ENCODE data around the gene CCDC85B.
A peak's percentile ranks its signal among the peaks of the same experiment; 100 is the strongest.

The CCDC85B gene

DNA sequence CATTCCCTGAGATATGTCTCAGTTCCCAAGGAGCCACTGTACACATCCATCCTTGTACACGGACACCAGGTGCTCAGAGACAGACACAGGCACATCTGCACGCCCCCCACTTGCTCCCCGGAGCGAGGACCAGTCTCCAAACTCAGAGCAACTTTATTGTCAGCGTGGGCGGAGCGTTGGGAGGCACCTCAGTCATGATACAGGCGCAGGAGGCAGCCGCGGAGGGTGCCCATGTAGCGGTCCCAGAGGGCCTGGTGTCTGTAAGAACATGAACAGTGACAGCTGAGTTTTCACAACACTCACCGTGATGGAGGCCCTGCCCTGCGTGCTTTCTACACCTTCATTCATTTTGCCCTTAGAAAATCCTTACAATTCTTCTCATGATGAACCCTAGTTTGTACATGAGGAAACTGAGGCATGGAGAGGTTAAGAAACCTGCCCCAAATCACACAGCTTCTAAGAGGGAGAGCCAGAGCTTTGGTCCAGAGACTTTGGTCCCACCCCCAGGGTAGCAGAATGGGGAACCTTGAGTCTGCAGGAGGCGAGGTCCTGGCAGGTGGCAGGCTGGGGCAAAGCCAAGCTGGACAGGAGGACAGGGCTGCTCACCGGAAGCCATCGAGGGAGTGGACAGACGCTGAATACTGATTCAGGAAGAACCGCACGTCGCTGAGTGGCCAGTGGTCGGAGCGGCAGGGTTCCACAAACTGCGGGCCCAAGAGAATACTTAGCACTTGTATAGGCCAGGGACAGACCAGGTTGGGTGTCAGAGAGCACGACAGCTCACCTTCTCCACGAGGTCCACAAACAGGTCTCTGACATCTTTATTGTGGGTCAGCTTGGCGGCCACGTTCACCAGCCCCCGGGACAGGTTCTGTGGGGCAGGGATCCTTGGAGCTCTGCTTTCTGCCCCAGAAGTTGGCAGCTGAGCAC is 6.4 kb upstream of the CCDC85B start:
- intact Hi-C loops (cut with DNase I): loop anchor here (2.0 kb wide), 1 partner anchor 105 kb away; no protein-coding TSS in a partner anchor
- peak in 2 of 10 donors; percentile 45 to 56 for DNase-seq

DNA sequence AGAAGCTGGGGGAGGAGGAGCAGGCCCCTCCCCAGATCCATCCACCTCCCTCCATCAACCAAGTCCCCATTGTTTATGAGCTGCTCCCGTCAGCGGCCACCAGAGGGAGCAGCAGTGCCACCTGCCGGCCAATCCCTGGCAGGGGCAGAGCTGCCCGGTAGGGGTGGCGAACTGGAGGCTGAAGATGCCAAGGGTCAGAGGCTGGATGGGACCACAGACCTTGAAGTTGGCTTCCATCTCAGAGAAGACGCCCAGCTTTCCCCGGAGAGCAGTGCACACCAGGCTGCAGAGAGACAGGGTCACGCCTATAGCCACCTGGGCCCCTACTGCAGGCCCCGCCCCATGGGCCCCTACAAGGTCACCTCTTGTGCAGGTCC is 5.8 kb upstream of the CCDC85B start:
- intact Hi-C loops (cut with DNase I): loop anchor here (2.0 kb wide), 1 partner anchor 104 kb away; no protein-coding TSS in a partner anchor

DNA sequence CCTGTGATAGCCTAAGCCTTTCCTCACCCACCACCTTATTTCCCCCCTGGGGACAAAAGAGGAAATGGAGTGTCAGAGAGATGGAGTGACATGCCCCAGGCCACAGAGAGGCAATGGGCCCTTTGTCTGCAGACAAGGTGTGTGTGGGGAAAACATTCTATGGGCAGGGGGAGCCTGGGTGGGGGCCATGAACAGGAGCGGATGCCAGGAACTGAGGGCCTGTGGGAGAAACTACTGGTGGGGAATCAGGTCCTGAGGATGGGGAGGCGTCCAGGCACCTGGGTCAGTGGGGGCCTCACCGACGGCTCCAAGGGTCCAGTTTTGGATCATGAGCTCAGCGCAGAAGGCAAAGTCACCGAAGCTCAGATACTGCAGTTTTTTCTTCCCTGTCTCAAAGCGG is 5.2 kb upstream of the CCDC85B start:
- intact Hi-C loops (cut with DNase I): loop anchor here (2.0 kb wide), 1 partner anchor 104 kb away; no protein-coding TSS in a partner anchor
- peak in 1 of 10 donors; percentile 24 for DNase-seq

More for the DNA sequence above, 5.8 kb upstream of the CCDC85B start:
- peak; percentile 59 to 97 (median 80) for DNase-seq

DNA sequence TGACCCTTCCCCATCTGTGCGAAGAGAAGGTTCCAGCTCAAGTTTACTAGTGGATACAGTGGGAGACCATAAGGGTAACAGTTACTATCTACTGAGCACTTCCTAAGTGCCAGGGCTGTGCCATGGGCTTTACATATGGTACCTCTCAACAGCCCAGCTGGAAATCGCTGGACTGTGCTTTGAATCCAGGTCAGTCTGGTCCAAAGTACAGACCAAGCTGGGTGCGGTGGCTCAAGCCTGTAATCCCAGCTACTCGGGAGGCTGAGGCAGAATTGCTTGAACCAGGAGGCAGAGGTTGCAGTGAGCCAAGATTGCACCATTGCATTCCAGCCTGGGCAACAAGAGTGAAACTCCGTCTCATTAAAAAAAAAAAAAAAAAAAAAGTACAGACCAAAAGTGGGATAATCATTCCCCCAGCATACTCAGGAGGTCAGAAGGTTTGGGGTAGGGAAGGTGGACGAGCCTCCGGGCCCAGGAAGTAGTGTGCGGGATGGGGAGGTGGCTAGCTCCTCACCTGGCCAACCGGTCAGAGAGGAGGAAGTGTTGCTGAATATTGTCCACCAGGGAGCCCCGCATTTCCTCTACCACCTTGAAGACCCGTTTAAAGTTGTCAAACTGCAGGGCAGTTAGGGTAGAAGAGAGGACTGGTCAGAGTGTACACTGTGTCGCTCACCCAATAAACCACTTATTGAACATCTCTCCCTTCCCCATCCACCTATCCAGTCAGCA is 4.5 kb upstream of the CCDC85B start:
- intact Hi-C loops (cut with DNase I): loop anchor here (2.0 kb wide), 1 partner anchor 103 kb away; no protein-coding TSS in a partner anchor
- peak in 2 of 10 donors; percentile 21 to 69 for DNase-seq

- DNase-seq: peak in 2 of 10 donors; percentile 43 to 53
- intact Hi-C loops (cut with DNase I): no loop called here
These were observed 3.4 kb upstream of the CCDC85B start for GRCh38 chr11:65886826-65887722.

- peak in 2 of 10 donors; percentile 90 to 92 for DNase-seq
- intact Hi-C loops (cut with DNase I): loop anchor here (2.0 kb wide), 1 partner anchor 31 kb away; the partner anchor contains the start of genes C11orf68 and DRAP1
These were observed 2.7 kb upstream of the CCDC85B start for GRCh38 chr11:65887723-65888162.

- peak; percentile 96 to 99 (median 98) for DNase-seq
- intact Hi-C loops (cut with DNase I): loop anchor here (2.0 kb wide), 1 partner anchor 31 kb away; the partner anchor contains the start of genes C11orf68 and DRAP1
These were observed 2.2 kb upstream of the CCDC85B start, which contains the start of gene FIBP for GRCh38 chr11:65888163-65888814. Gene FIBP (minus strand): TSS chr11:65888471. CDS start chr11:65888418, 53 bp downstream.

GRCh38 chr11:65891219-65892136 is 1.0 kb downstream of the CCDC85B start:
- DNase-seq: peak in 2 of 10 donors; percentile 76 to 83
- intact Hi-C loops (cut with DNase I): loop anchor here (1.0 to 5.0 kb wide), 3 partner anchors 29 to 71 kb away; partner anchors contain the start of genes CFL1 and SART1

GRCh38 chr11:65892137-65892540 is 1.7 kb downstream of the CCDC85B start:
- peak in 2 of 10 donors; percentile 62 to 82 for DNase-seq
- intact Hi-C loops (cut with DNase I): loop anchor here (1.0 to 5.0 kb wide), 2 partner anchors 28 to 70 kb away; partner anchors contain the start of gene SART1

- intact Hi-C loops (cut with DNase I): loop anchor here (1.0 to 5.0 kb wide), 2 partner anchors 28 to 70 kb away; partner anchors contain the start of gene SART1
- peak in 2 of 10 donors; percentile 75 to 81 for DNase-seq
These were observed 2.3 kb downstream of the CCDC85B start for GRCh38 chr11:65892661-65893317.

DNA sequence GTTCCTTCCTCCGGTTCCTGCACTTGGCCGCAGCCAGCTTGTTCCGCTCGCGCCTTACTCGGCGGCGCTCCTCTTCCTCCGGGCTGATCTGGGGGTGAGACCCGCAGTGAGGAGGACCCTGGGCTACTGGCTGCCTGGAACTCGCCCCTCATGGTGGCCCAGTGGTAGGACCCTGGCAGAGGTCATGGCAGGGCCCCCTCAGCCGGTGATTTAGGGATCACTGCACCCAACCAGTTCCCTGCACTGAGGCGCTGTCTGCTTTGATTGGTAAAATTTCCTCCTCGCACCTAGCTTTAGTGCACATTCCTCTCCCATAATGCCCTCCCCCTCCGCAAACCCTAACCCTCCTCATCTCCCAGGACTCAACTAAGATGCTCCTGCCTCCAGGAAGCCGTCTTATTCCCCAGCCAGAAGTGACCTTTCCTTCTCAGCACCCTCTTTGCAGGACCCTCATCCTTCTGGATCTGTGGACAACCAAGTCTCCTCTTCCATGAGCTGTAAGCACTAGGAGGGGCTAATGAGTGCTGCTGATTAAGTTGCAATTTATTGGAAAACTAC is 3.6 kb downstream of the CCDC85B start:
- peak in 1 of 10 donors; percentile 62 for DNase-seq
- intact Hi-C loops (cut with DNase I): loop anchor here (5.0 kb wide), 1 partner anchor 68 kb away; the partner anchor contains the start of gene SART1

GRCh38 chr11:65895482-65895981 is 5.1 kb downstream of the CCDC85B start:
- intact Hi-C loops (cut with DNase I): no loop called here
- DNase-seq: peak in 2 of 10 donors; percentile 16 to 28

DNA sequence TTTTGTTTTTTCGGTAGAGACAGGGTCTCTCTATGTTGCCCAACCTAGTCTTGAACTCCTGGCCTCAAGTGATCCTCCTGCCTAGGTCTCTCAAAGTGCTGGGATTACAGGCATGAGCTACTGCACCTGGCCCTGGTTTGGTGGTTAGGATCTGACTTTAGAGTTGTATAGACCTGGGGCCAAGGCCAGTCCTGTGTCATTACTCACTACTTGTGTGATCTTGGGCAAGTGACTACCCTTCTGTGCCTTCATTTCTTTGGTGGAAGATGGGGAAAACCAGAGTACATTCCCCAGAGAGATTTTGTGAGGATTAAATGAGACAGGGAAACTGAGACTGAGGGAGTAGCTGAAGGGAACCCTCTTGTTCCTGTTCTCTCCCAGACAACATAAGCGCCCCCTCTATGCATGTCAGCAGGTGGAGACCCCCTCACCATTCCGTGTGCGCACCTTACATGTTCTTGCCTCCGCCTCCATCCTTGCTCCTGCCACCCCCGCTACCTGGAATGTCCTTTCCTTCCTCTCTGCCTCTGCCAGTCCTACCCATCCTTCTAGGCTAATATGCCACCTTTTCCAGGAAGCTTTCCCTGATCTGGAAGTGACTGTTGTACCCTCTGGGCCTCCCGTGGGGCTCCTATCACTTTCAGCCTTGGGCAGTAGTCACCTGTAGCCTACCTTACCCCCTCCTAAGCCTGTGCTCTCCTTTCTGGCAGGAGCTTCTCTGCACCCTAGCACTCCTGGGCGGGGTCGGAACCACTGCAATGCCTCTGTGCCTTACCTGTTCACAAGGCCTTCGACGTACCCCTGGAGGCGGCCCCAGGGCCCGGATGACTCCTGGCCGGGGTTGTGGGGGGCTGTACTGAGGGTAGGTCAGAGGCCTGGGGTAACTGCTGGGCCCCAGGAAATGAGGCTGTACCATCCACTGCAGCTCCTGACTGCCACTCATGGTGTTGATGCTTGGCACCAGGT is 5.8 kb downstream of the CCDC85B start:
- intact Hi-C loops (cut with DNase I): no loop called here
- peak in 2 of 10 donors; percentile 25 to 48 for DNase-seq

- intact Hi-C loops (cut with DNase I): no loop called here
- no peak for DNase-seq
These were observed 6.6 kb downstream of the CCDC85B start for GRCh38 chr11:65897020-65897471.

DNA sequence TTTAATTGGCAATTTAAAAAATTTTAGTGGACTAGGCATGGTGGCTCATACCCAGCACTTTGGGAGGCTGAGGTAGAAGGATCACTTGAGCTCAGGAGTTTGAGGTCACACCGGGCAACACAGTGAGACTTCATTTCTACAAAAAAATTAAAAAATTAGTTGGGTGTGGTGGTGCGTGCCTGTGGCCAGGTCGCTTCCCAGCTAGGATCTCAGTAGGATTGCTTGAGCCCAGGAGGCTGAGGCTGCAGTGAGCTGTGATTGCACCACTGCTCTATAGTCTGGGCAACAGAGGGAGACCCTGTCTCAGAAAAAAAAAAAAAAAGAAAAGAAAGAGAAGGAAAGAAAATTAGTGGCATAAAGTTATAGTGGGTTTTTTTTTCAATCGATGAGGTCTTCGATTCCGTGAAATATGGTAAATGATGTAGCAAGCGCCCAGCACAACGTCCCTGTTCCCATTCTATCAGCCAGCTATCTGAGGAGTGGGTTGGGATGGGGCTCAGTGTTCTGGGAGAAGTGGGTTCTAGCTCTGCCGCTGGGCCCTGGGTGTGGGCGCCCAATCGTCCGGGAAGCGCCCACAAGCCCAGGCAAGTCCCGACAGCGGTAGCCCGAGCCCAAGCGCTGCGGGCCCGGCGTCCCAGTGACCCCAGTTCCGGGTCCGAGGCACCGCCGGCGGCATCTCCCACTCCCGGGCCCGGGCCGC is 8.3 kb downstream of the CCDC85B start:
- peak in 1 of 10 donors; percentile 12 for DNase-seq
- intact Hi-C loops (cut with DNase I): no loop called here

Data from posterior cingulate gyrus (tissue), 11 donors.